ENCODE data around the gene HERC4.

The HERC4 gene

DNA sequence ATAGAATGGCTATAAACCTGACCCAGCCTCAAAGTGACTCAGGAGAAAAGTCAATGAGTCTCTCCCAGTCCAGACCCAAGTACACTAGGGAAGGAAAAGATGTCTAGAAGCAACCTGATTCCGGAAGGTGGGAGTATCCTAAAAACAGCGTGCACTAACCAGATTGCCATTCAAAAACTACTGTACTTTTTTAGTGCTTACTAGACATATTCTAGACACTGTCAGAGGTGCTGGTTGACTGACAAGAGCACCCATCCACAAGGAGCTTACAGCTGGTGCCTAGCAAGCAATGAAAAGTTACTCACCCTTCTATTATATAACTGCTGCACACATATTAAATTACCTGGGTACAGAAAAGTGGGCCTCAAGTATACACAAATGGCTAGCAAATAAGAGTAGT lies 109.6 kb downstream of the HERC4 start:
- Histone ChIP-seq H3K27me3 (ENCODE audit: insufficient read depth, low read depth) (no peaks in the 10 kb centered on the region), H3K27ac (no peak overlapping the region), H3K4me2 (no peak overlapping the region), H4K20me1 (ENCODE audit: insufficient read depth) (no peaks in the 10 kb centered on the region), H3K4me1 (ENCODE audit: low read depth, poor library complexity, severe bottlenecking) (no peaks in the 10 kb centered on the region), H3K9ac (no peak overlapping the region), H3K36me3 (ENCODE audit: insufficient read depth) (0 out of 2 replicates have a peak, but pooled peaks cover 3% of the 10 kb centered on the region), H2AFZ (ENCODE audit: low read depth) (no peak overlapping the region), H3K79me2 (ENCODE audit: insufficient read depth, low read depth) (no peaks in the 10 kb centered on the region), H3K4me3 (IDR thresholded peaks at IDR 0.05; ENCODE audit: insufficient read depth, low read depth, low read length) (no peak overlapping the region)
- TF ChIP-seq, protein P1, sequence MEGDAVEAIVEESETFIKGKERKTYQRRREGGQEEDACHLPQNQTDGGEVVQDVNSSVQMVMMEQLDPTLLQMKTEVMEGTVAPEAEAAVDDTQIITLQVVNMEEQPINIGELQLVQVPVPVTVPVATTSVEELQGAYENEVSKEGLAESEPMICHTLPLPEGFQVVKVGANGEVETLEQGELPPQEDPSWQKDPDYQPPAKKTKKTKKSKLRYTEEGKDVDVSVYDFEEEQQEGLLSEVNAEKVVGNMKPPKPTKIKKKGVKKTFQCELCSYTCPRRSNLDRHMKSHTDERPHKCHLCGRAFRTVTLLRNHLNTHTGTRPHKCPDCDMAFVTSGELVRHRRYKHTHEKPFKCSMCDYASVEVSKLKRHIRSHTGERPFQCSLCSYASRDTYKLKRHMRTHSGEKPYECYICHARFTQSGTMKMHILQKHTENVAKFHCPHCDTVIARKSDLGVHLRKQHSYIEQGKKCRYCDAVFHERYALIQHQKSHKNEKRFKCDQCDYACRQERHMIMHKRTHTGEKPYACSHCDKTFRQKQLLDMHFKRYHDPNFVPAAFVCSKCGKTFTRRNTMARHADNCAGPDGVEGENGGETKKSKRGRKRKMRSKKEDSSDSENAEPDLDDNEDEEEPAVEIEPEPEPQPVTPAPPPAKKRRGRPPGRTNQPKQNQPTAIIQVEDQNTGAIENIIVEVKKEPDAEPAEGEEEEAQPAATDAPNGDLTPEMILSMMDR (conservative IDR thresholded peaks at IDR 0.05; ENCODE audit: low read depth, low read length) = no peak

DNA sequence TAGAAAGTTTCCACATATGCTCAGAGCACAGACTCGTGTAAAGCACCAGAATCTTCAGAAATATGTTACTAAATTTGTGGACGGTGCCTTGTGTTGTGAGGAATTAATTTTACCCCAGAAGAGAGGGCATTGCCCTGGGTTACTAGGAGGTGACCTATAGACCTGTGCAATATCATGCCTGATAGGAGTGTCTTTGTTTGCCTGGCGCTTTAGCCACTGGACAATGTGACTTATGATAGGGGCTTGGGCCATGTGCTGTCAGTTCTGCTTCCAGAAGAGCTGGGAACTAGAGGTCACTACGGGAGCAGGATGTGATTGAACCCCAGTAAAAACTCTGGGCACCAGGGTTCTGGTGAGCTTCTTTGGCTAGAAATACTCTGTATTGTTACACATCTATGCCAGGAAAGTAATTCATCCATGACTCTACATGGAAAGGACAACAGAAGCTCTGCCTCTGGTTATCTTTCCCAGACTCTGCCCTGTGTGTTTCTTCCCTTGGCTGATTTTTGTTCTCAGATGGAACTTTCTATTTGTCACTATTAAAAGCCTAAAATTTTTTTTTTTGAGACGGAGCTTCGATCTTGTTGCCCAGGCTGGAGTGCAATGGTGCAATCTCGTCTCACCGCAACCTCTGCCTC lies 115.1 kb downstream of the HERC4 start:
- H3K79me2 ChIP-seq (ENCODE audit: insufficient read depth, low read depth) = no peaks in the 10 kb centered on the region
- H3K4me3 ChIP-seq (IDR thresholded peaks at IDR 0.05; ENCODE audit: insufficient read depth, low read depth, low read length) = no peak overlapping the region
- H3K27ac ChIP-seq = no peak overlapping the region
- TF ChIP-seq, protein P1 (conservative IDR thresholded peaks at IDR 0.05; ENCODE audit: low read depth, low read length) = no peak
- no peak overlapping the region for H3K4me2 ChIP-seq
- no peak overlapping the region for H2AFZ ChIP-seq (ENCODE audit: low read depth)
- no peaks in the 10 kb centered on the region for H3K27me3 ChIP-seq (ENCODE audit: insufficient read depth, low read depth)
- H3K36me3 ChIP-seq (ENCODE audit: insufficient read depth) = no peaks in the 10 kb centered on the region
- H3K4me1 ChIP-seq (ENCODE audit: low read depth, poor library complexity, severe bottlenecking) = no peaks in the 10 kb centered on the region
- H4K20me1 ChIP-seq (ENCODE audit: insufficient read depth) = no peaks in the 10 kb centered on the region
- H3K9ac ChIP-seq = no peak overlapping the region

DNA sequence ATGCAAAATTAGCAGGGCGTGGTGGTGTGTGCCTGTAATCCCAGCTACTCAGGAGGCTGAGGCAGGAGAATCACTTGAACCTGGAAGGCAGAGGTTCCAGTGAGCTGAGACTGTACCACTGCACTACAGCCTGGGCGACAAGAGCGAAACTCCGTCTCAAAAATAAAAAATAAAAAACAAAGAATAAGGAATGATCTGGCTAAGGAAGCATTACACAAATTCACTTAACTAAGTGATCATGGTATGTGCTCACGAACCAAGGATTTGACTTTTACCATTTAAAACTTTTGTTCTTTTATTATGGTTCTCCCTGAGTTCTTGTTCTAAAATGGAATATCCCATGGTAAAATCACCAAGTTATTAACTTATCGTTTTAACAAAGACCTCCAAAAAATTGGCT lies 119.5 kb downstream of the HERC4 start:
- H3K9ac ChIP-seq = no peak overlapping the region
- no peak overlapping the region for H3K4me2 ChIP-seq
- H3K79me2 ChIP-seq (ENCODE audit: insufficient read depth, low read depth) = no peaks in the 10 kb centered on the region
- no peak overlapping the region for H2AFZ ChIP-seq (ENCODE audit: low read depth)
- H3K4me3 ChIP-seq (IDR thresholded peaks at IDR 0.05; ENCODE audit: insufficient read depth, low read depth, low read length) = no peak overlapping the region
- no peaks in the 10 kb centered on the region for H3K27me3 ChIP-seq (ENCODE audit: insufficient read depth, low read depth)
- H4K20me1 ChIP-seq (ENCODE audit: insufficient read depth) = no peaks in the 10 kb centered on the region
- no peak overlapping the region for H3K27ac ChIP-seq
- TF ChIP-seq, protein P1 (conservative IDR thresholded peaks at IDR 0.05; ENCODE audit: low read depth, low read length) = no peak
- H3K4me1 ChIP-seq (ENCODE audit: low read depth, poor library complexity, severe bottlenecking) = no peaks in the 10 kb centered on the region
- no peaks in the 10 kb centered on the region for H3K36me3 ChIP-seq (ENCODE audit: insufficient read depth)

DNA sequence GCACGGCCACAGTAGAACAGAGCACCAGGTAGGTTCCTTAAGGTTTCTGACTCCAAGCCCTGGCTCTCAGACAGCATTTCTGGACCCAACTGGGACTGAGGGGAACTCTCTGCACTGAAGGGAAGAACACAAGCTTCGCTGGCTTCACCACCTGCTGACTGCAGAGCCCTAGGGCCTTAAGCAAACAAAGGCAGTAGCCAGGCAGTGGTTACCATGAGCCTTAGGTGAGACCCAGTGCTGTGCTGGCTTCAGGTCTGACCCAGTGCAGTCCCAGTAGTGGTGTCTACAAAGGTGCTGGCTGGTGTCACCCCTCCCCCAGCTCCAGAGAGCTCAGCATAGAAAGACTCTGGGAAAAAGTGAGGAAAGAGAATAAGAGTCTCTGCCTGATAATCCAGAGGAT lies 131.2 kb downstream of the HERC4 start:
- Histone ChIP-seq H3K36me3 (ENCODE audit: insufficient read depth) (0 out of 2 replicates have a peak, but pooled peaks cover 3% of the 10 kb centered on the region), H3K27ac (no peak overlapping the region), H3K9ac (no peak overlapping the region), H3K4me1 (ENCODE audit: low read depth, poor library complexity, severe bottlenecking) (no peaks in the 10 kb centered on the region), H4K20me1 (ENCODE audit: insufficient read depth) (no peaks in the 10 kb centered on the region), H2AFZ (ENCODE audit: low read depth) (no peak overlapping the region), H3K4me2 (no peak overlapping the region), H3K4me3 (IDR thresholded peaks at IDR 0.05; ENCODE audit: insufficient read depth, low read depth, low read length) (no peak overlapping the region), H3K27me3 (ENCODE audit: insufficient read depth, low read depth) (no peaks in the 10 kb centered on the region), H3K79me2 (ENCODE audit: insufficient read depth, low read depth) (no peaks in the 10 kb centered on the region)
- TF ChIP-seq, protein P1 (conservative IDR thresholded peaks at IDR 0.05; ENCODE audit: low read depth, low read length) = no peak

All from KMS-11 (cell line).